HPDE6-E6E7 (cell line): ENCODE results near the gene KCNK3.

ENCODE experiments used
- DNase-seq: peaks from one replicate; pipeline ENCODE4 v3.0.0; 2011; ENCODE audit warnings: missing footprints; ENCODE audit errors: extremely low spot score

KCNK3 gene

DNA sequence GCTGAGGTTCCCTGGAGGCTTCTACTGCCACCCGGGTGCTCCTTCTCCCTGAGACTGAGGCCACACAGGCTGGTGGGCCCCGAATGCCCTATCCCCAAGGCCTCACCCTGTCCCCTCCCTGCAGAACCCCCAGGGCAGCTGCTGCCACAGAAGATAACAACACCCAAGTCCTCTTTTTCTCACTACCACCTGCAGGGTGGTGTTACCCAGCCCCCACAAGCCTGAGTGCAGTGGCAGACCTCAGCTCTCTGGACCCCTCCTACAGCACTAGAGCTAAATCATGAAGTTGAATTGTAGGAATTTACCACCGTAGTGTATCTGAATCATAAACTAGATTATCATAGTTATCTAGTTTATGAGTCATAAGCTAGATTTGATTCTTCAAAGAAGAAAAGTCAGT lies 86.0 kb downstream of the KCNK3 start:
- no peak for DNase-seq

DNA sequence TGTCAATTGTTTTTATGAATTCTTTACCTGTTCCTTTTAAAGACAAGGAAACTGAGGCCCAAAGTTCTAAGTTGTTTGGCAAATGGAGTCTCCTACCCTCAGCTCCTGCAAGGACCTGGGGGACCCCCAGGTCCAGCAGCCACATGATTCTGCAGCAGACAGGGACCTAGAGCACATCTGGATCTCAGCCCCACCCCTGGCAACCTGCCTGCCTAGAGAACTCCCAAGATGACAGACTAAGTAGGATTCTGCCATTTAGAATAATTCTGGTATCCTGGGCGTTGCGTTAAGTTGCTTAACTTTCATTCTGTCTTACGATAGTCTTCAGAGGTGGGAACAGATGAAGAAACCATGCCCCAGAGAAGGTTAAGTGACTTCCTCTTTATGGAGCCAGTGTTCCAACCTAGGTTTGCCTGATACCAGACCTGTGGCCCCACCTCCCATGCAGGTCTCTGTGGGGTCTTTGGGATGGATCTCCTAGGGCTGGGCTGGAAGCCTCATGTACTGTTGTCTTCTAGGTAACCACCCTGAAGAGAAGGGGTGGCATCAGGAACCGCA lies 87.8 kb downstream of the KCNK3 start:
- DNase-seq, result no peak
